HG03520 (cell line): Measurements from ENCODE around the gene OR10Z1.

Experiments used
- ATAC-seq: cut with Tn5 transposase; IDR thresholded peaks from one replicate; pipeline ENCODE4 v1.9.1; 2021; ENCODE audit warnings: mild to moderate bottlenecking, moderate library complexity; ENCODE audit not compliant: unreplicated experiment

Gene OR10Z1

GRCh38 chr1:158604968-158605367 is at the start of gene OR10Z1:
TSS of gene OR10Z1 (plus strand) at chr1:158605268. CDS start at chr1:158606439, 1,171 bp downstream.
- no peak for ATAC-seq

GRCh38 chr1:158559696-158560095 is 45.4 kb upstream of the OR10Z1 start:
- ATAC-seq = no peak

GRCh38 chr1:158563853-158564252 is 41.2 kb upstream of the OR10Z1 start:
- ATAC-seq = no peak

GRCh38 chr1:158564608-158565007 is 40.5 kb upstream of the OR10Z1 start:
- no peak for ATAC-seq

- no peak for ATAC-seq
These were observed 34.6 kb upstream of the OR10Z1 start, which contains the start of gene OR6P1 for GRCh38 chr1:158570480-158570879. TSS of gene OR6P1 (minus strand) at chr1:158570580. CDS start at chr1:158563604, 6,976 bp downstream.

GRCh38 chr1:158572226-158572625 is 32.8 kb upstream of the OR10Z1 start:
- ATAC-seq = no peak

- ATAC-seq = no peak
These were observed 27.5 kb upstream of the OR10Z1 start for GRCh38 chr1:158577561-158577960.

GRCh38 chr1:158579733-158580132 is 25.3 kb upstream of the OR10Z1 start, which contains the start of gene OR10X1:
TSS of gene OR10X1 (minus strand) at chr1:158579899. CDS start at chr1:158579899, 0 bp downstream.
- no peak for ATAC-seq

GRCh38 chr1:158583962-158584361 is 21.1 kb upstream of the OR10Z1 start:
- no peak for ATAC-seq

GRCh38 chr1:158586942-158587341 is 18.1 kb upstream of the OR10Z1 start:
- ATAC-seq = no peak

GRCh38 chr1:158600735-158601134 is 4.3 kb upstream of the OR10Z1 start:
- no peak for ATAC-seq

- no peak for ATAC-seq
These were observed 2.2 kb downstream of the OR10Z1 start for GRCh38 chr1:158607296-158607695.

GRCh38 chr1:158611916-158612315 is 6.8 kb downstream of the OR10Z1 start:
- ATAC-seq = no peak

GRCh38 chr1:158613764-158614163 is 8.7 kb downstream of the OR10Z1 start:
- no peak for ATAC-seq

- no peak for ATAC-seq
These were observed 33.1 kb downstream of the OR10Z1 start for GRCh38 chr1:158638146-158638545.

GRCh38 chr1:158638904-158639303 is 33.8 kb downstream of the OR10Z1 start:
- ATAC-seq = no peak

- ATAC-seq = no peak
These were observed 39.4 kb downstream of the OR10Z1 start for GRCh38 chr1:158644449-158644848.

- no peak for ATAC-seq
These were observed 41.4 kb downstream of the OR10Z1 start for GRCh38 chr1:158646465-158646864.

GRCh38 chr1:158649052-158649451 is 44.0 kb downstream of the OR10Z1 start:
- ATAC-seq = no peak

- no peak for ATAC-seq
These were observed 47.8 kb downstream of the OR10Z1 start for GRCh38 chr1:158652721-158653334.

GRCh38 chr1:158654086-158654485 is 49.0 kb downstream of the OR10Z1 start:
- no peak for ATAC-seq

- no peak for ATAC-seq
These were observed 49.5 kb downstream of the OR10Z1 start for GRCh38 chr1:158654571-158654970.
